Omental fat pad (tissue), 4 donors: ENCODE data around the gene CH25H. TPM values are rescaled to one million over a fixed set of nuclear protein-coding genes. Genes with fewer than 3 reads are reported as not detected.

ENCODE experiments used
- ATAC-seq: fragments of 150-250 bp; one replicate; pipeline ENCODE4 v1.9.1; 2016; ENCODE audit warnings: mild to moderate bottlenecking, moderate library complexity; ENCODE audit not compliant: low FRiP score
- DNase-seq: peaks from one replicate; pipeline ENCODE4 v3.0.0-alpha.2; 2019; ENCODE audit warnings: low spot score
- total RNA-seq, 4 donors: library from RNA; depleted of rRNA; stranded (reverse); fragments of >200 nt; gene quantifications; one replicate each; pipeline ENCODE4 v1.1.0, GENCODE V29; 2016
- TF ChIP-seq, protein P1 (sequence below), 3 donors: fragments of 450-650 bp; IDR thresholded peaks; one replicate each; pipeline ENCODE4 v1.5.1; 2016 to 2017; ENCODE audit warnings: antibody characterized with exemption in 3 of 3, mild to moderate bottlenecking in 3 of 3, moderate library complexity in 2 of 3

The CH25H gene
- total RNA-seq, 4 donors from 2014 or later, result 6.3 to 25.5 (median 13.4) TPM

GRCh38 chr10:89228962-89229361 lies 21.8 kb upstream of the CH25H start:
- TF ChIP-seq, protein P1, sequence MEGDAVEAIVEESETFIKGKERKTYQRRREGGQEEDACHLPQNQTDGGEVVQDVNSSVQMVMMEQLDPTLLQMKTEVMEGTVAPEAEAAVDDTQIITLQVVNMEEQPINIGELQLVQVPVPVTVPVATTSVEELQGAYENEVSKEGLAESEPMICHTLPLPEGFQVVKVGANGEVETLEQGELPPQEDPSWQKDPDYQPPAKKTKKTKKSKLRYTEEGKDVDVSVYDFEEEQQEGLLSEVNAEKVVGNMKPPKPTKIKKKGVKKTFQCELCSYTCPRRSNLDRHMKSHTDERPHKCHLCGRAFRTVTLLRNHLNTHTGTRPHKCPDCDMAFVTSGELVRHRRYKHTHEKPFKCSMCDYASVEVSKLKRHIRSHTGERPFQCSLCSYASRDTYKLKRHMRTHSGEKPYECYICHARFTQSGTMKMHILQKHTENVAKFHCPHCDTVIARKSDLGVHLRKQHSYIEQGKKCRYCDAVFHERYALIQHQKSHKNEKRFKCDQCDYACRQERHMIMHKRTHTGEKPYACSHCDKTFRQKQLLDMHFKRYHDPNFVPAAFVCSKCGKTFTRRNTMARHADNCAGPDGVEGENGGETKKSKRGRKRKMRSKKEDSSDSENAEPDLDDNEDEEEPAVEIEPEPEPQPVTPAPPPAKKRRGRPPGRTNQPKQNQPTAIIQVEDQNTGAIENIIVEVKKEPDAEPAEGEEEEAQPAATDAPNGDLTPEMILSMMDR (IDR thresholded peaks at IDR 0.05), result no peak
- DNase-seq (no peak), ATAC-seq (no peak)

DNA sequence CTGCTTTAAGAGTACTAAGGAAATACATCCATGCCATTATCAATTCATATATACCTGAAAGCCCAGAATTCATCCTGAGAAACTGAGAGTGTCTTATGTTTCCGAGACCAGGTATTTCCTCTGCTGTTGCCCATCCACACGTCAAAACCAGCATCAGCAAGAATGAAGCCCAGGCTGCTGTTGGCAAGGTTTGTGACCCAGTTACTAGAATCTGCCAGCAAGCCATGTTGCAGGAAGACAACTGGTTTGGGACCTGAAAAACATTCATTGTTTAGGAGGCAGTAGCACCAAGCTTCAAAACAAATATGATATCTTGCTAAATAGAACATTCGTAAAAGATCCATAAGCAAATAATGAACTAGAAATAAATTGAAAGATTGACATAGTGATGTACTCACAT lies 21.0 kb upstream of the CH25H start:
- ATAC-seq (no peak), DNase-seq (no peak)
- TF ChIP-seq, protein P1 (IDR thresholded peaks at IDR 0.05), result no peak

- DNase-seq (no peak), ATAC-seq (no peak)
- TF ChIP-seq, protein P1 (IDR thresholded peaks at IDR 0.05), result no peak
Observed at GRCh38 chr10:89226891-89227290, 19.8 kb upstream of the CH25H start.

DNA sequence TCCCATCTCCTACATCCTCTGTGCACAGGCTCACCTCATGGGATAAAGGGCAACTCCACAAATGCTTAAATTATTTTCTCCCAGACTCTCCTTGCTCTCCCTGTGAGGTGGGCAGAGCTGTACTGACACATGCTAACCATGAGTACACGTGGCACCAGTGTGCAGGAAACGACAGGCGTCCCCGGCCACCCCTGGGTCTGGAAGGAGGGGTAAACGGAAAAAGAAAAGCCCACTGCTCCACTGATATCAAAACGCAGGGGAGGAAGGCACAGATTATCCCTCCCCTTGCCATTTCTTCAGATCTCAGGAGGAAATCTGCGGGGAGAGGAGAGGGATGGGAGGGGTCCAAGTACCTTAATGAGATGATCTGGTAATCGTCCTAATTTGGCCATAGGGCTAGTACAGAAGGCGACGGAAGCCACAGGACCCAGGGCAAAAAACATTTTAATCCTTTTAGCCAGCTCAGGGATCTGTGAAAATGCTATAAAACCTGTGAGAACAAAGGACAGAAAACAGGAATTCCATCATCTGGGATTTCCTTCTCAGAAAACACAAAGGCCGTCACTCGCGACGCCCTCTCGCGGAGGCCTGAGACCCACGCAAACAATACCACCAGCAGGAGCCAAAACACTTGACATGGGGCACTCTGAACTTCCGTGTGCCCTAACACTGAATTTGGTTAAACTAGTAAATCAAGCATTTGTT lies 17.8 kb upstream of the CH25H start:
- TF ChIP-seq, protein P1 (IDR thresholded peaks at IDR 0.05), result no peak
- no peak for DNase-seq
- ATAC-seq, result no peak

GRCh38 chr10:89221919-89222318 lies 14.8 kb upstream of the CH25H start:
- DNase-seq, result no peak
- no peak for ATAC-seq
- TF ChIP-seq, protein P1 (IDR thresholded peaks at IDR 0.05), result no peak

- ATAC-seq, result no peak
- TF ChIP-seq, protein P1 (IDR thresholded peaks at IDR 0.05), result no peak
- DNase-seq, result no peak
Observed at GRCh38 chr10:89219513-89220218, 12.5 kb upstream of the CH25H start.
